Suppressor macrophage treated with lipopolysaccharide for 4 hours (primary cell): Measurements from ENCODE around the gene GSAP.

Experiments
- DNase-seq: peaks from one replicate; pipeline ENCODE4 v3.0.0-alpha.2; 2020

GSAP gene

GRCh38 chr7:77438131-77438530, 22.0 kb upstream of the GSAP start:
- no peak for DNase-seq

GRCh38 chr7:77434570-77435275, 18.6 kb upstream of the GSAP start:
- DNase-seq, result peak; percentile 48

- peak; percentile 69 for DNase-seq
Observed at GRCh38 chr7:77433901-77434300, 17.8 kb upstream of the GSAP start.

- no peak for DNase-seq
Observed at GRCh38 chr7:77430927-77431326, 14.8 kb upstream of the GSAP start.

GRCh38 chr7:77428777-77429231, 12.7 kb upstream of the GSAP start:
- DNase-seq, result peak; percentile 93

- peak; percentile 90 for DNase-seq
Observed at GRCh38 chr7:77427996-77428603, 12.0 kb upstream of the GSAP start.

- DNase-seq, result peak; percentile 55
Observed at GRCh38 chr7:77426521-77427051, 10.4 kb upstream of the GSAP start.

- DNase-seq, result peak; percentile 64
Observed at GRCh38 chr7:77426052-77426404, 9.9 kb upstream of the GSAP start.

GRCh38 chr7:77425101-77426051, 9.2 kb upstream of the GSAP start:
- DNase-seq, result no peak

- no peak for DNase-seq
Observed at GRCh38 chr7:77422500-77422899, 6.4 kb upstream of the GSAP start.

- peak; percentile 58 for DNase-seq
Observed at GRCh38 chr7:77420986-77421672, 5.0 kb upstream of the GSAP start.

GRCh38 chr7:77420438-77420837, 4.3 kb upstream of the GSAP start:
- no peak for DNase-seq

GRCh38 chr7:77419102-77419501, 3.0 kb upstream of the GSAP start:
- DNase-seq, result no peak

GRCh38 chr7:77417801-77418200, 1.7 kb upstream of the GSAP start:
- no peak for DNase-seq

- DNase-seq, result no peak
Observed at GRCh38 chr7:77416621-77417371, 647 bp upstream of the GSAP start.

- DNase-seq, result no peak
Observed at GRCh38 chr7:77415476-77415822, 700 bp downstream of the GSAP start.

- peak; percentile 77 for DNase-seq
Observed at GRCh38 chr7:77413861-77414424, 2.2 kb downstream of the GSAP start.

GRCh38 chr7:77413128-77413527, 3.0 kb downstream of the GSAP start:
- peak; percentile 71 for DNase-seq

GRCh38 chr7:77409739-77410547, 6.2 kb downstream of the GSAP start:
- peak; percentile 96 for DNase-seq

- DNase-seq, result no peak
Observed at GRCh38 chr7:77409005-77409738, 7.0 kb downstream of the GSAP start.
